Sigmoid colon (tissue), 7 donors: ENCODE results near the gene KLRF2. TPM values are rescaled to one million over a fixed set of nuclear protein-coding genes. Genes with fewer than 3 reads are reported as not detected.

Experiments
- DNase-seq: peaks from one replicate; pipeline ENCODE4 v3.0.0-alpha.2; 2019
- H3K27ac ChIP-seq, 4 donors: fragments of 200-600 bp; sonication (generic); one replicate each; pipeline ENCODE4 v1.5.1; 2016 to 2019; ENCODE audit warnings: mild to moderate bottlenecking in 1 of 4
- H3K27me3 ChIP-seq, 3 donors: fragments of 200-600 bp; sonication (generic); one replicate each; pipeline ENCODE4 v1.5.1; 2019; ENCODE audit warnings: mild to moderate bottlenecking in 1 of 3
- H3K36me3 ChIP-seq, 4 donors: fragments of 200-600 bp; sonication (generic); one replicate each; pipeline ENCODE4 v1.5.1; 2016 to 2019
- H3K4me1 ChIP-seq, 4 donors: fragments of 200-600 bp; sonication (generic); one replicate each; pipeline ENCODE4 v1.5.1; 2017 to 2019
- H3K4me3 ChIP-seq, 4 donors: fragments of 200-600 bp; sonication (generic); one replicate each; pipeline ENCODE4 v1.5.1; 2017 to 2019; ENCODE audit warnings: mild to moderate bottlenecking in 2 of 4, moderate library complexity in 1 of 4
- H3K9me3 ChIP-seq, 4 donors: fragments of 200-600 bp in 3 of 4; sonication (generic) in 3 of 4; one replicate each; pipeline versions ENCODE4 v1.5.1 to v1.6.1; 2013 to 2019
- EP300 ChIP-seq, 4 donors: sonication (generic); formaldehyde crosslinking; IDR thresholded peaks; one replicate each; pipeline ENCODE4 v1.6.1; 2017; ENCODE audit warnings: antibody characterized with exemption in 4 of 4
- POLR2A ChIP-seq, 2 donors: fragments of 450-650 bp; IDR thresholded peaks; one replicate each; pipeline ENCODE4 v1.6.1; 2016; ENCODE audit warnings: antibody characterized with exemption in 2 of 2, mild to moderate bottlenecking in 2 of 2, moderate library complexity in 2 of 2
- POLR2AphosphoS5 ChIP-seq, 4 donors: sonication (generic); formaldehyde crosslinking; IDR thresholded peaks; one replicate each; pipeline ENCODE4 v1.6.1; 2017; ENCODE audit warnings: antibody characterized with exemption in 4 of 4
- WGBS, 2 donors: extraction: QIAGEN DNeasy Blood & Tissue Kit; methylation state at CpG; one replicate each; pipeline ENCODE4 v1.1.7; 2013; 5-methylcytosine and 5-hydroxymethylcytosine counted together
- intact Hi-C: fragments of 100-400 bp; cut with DNase I; formaldehyde crosslinking; loops from one replicate; pipeline ENCODE4 v1.15.1; 2023
- polyA plus RNA-seq, 3 donors: library from polyadenylated mRNA; stranded (reverse); fragments of 200-250 nt; gene quantifications; one replicate each; pipeline ENCODE4 v1.2.3, GENCODE V29; 2013
- total RNA-seq, 4 donors: library from RNA; depleted of rRNA; stranded (reverse); fragments of >200 nt; gene quantifications; one replicate each; pipeline ENCODE4 v1.1.0, GENCODE V29; 2016
- TF ChIP-seq, protein P1 (sequence below), 4 experiments: fragments of 450-650 bp in 3 of 4; fragments of 200-600 bp in 1 of 4; IDR thresholded peaks; one replicate each; pipeline ENCODE4 v1.5.1; 2016 to 2019; ENCODE audit warnings: antibody characterized with exemption in 4 of 4, mild to moderate bottlenecking in 3 of 4, moderate library complexity in 2 of 4
- donor health status: healthy with polysubstance abuse.
- donor health status: Bipolar disorder and iron deficiency.
- donor health status: healthy.

KLRF2 gene
- total and polyA plus RNA-seq, 7 donors: not detected

GRCh38 chr12:9940375-9940774, 59.1 kb downstream of the KLRF2 start:
- Histone ChIP-seq H3K4me1 (no peaks in the 10 kb centered on the region), H3K27me3 (no peaks in the 10 kb centered on the region), H3K9me3 (no peaks in the 10 kb centered on the region), H3K27ac (no peak overlapping the region), H3K4me3 (no peak overlapping the region), H3K36me3 (no peaks in the 10 kb centered on the region)
- no peak for DNase-seq
- WGBS, 2 donors: 27 to 44% methylated on average over 2 of the region's 2 CpGs
- TF ChIP-seq, protein P1, sequence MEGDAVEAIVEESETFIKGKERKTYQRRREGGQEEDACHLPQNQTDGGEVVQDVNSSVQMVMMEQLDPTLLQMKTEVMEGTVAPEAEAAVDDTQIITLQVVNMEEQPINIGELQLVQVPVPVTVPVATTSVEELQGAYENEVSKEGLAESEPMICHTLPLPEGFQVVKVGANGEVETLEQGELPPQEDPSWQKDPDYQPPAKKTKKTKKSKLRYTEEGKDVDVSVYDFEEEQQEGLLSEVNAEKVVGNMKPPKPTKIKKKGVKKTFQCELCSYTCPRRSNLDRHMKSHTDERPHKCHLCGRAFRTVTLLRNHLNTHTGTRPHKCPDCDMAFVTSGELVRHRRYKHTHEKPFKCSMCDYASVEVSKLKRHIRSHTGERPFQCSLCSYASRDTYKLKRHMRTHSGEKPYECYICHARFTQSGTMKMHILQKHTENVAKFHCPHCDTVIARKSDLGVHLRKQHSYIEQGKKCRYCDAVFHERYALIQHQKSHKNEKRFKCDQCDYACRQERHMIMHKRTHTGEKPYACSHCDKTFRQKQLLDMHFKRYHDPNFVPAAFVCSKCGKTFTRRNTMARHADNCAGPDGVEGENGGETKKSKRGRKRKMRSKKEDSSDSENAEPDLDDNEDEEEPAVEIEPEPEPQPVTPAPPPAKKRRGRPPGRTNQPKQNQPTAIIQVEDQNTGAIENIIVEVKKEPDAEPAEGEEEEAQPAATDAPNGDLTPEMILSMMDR (IDR thresholded peaks at IDR 0.05): no peak
- TF ChIP-seq POLR2AphosphoS5 (IDR thresholded peaks at IDR 0.05) (no peak), POLR2A (IDR thresholded peaks at IDR 0.05) (no peak)
- intact Hi-C loops: no loop called here

DNA sequence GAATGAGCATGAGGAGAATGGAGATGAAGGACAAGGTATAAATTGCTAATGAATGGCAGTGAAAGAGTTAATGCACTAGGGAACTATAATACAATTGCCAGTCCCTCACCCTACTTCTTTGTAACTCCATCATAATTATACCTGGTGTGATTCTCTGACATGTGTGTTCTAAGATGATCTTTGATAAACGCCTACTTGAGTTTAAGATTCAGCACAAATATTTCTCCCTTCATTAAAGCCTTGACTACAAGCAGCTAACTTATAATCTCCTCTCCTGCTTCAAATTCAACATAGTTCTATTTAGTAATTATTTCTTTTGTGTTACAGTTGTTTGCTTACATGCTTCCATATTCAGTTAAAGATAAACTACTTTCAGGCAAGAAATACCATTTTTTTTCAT, 60.5 kb downstream of the KLRF2 start:
- WGBS, 2 donors: 64 to 74% methylated on average over 1 of the region's 1 CpG
- intact Hi-C loops: no loop called here
- Histone ChIP-seq H3K36me3 (no peaks in the 10 kb centered on the region), H3K27me3 (no peaks in the 10 kb centered on the region), H3K4me1 (no peaks in the 10 kb centered on the region), H3K27ac (no peak overlapping the region), H3K9me3 (no peaks in the 10 kb centered on the region), H3K4me3 (no peak overlapping the region)
- no peak for DNase-seq
- TF ChIP-seq, protein P1 (IDR thresholded peaks at IDR 0.05): no peak
- TF ChIP-seq POLR2A (IDR thresholded peaks at IDR 0.05) (no peak), EP300 (IDR thresholded peaks at IDR 0.05) (no peak), POLR2AphosphoS5 (IDR thresholded peaks at IDR 0.05) (no peak)

DNA sequence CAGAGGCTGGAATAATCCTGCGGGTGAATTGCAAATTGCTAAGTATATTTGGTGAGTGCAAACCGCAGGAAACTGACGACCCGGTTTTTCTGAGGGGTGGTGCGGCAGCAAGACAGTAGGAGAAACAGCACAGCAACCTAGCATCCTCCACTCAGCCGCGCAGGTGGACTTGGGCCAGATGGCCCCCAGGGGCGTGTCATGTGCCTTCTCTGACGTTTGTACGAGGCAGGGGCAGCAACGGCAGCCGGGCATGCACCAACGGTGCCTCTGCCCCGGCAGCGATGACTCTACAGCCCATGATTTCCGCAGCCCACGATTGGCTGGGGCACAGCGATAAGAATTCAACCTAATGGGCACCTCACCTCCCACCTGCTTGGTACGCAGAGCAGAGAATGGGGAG, 62.0 kb downstream of the KLRF2 start:
- no peaks in the 10 kb centered on the region for H3K36me3 ChIP-seq
- no peaks in the 10 kb centered on the region for H3K9me3 ChIP-seq
- 50 to 58% methylated on average over 19 of the region's 19 CpGs for WGBS, 2 donors
- intact Hi-C loops: no loop called here
- H3K27ac ChIP-seq: no peak overlapping the region
- DNase-seq: no peak
- peak overlapping the region in 1 of 4 donors; percentile 17 for H3K4me3 ChIP-seq
- TF ChIP-seq, protein P1 (IDR thresholded peaks at IDR 0.05): no peak
- TF ChIP-seq POLR2AphosphoS5 (IDR thresholded peaks at IDR 0.05) (no peak), POLR2A (IDR thresholded peaks at IDR 0.05) (no peak), EP300 (IDR thresholded peaks at IDR 0.05) (no peak)
- no peaks in the 10 kb centered on the region for H3K27me3 ChIP-seq
- H3K4me1 ChIP-seq: no peaks in the 10 kb centered on the region

GRCh38 chr12:9944391-9944790, 63.1 kb downstream of the KLRF2 start:
- no peak overlapping the region for H3K4me3 ChIP-seq
- no peak overlapping the region for H3K27ac ChIP-seq
- 49 to 52% methylated on average over 2 of the region's 2 CpGs for WGBS, 2 donors
- no peaks in the 10 kb centered on the region for H3K27me3 ChIP-seq
- no peaks in the 10 kb centered on the region for H3K4me1 ChIP-seq
- TF ChIP-seq POLR2AphosphoS5 (IDR thresholded peaks at IDR 0.05) (no peak), EP300 (IDR thresholded peaks at IDR 0.05) (no peak), POLR2A (IDR thresholded peaks at IDR 0.05) (no peak)
- TF ChIP-seq, protein P1 (IDR thresholded peaks at IDR 0.05): no peak
- H3K36me3 ChIP-seq: no peaks in the 10 kb centered on the region
- intact Hi-C loops: no loop called here
- no peak for DNase-seq
- H3K9me3 ChIP-seq: no peaks in the 10 kb centered on the region

Other genes with a start within 250 kb of the KLRF2 start
- 10 to 100 TPM in 1 of 4 donors, 1 to 10 TPM in 3; 6.4 to 18.6 (median 8.8) TPM for gene CLEC2D, start 211.8 kb upstream of the KLRF2 start, total RNA-seq
- 10 to 100 TPM in 1 of 3 donors, 1 to 10 TPM in 1, under 1 TPM in 1; 0.69 to 24.0 (median 1.2) TPM for gene CLEC2D, start 211.8 kb upstream of the KLRF2 start, polyA plus RNA-seq
- gene CLECL1, start 148.4 kb upstream of the KLRF2 start, total RNA-seq: not detected
- 1 to 10 TPM in 1 of 3 donors, not detected in 2; 4.5 TPM for gene CLECL1, start 148.4 kb upstream of the KLRF2 start, polyA plus RNA-seq
- gene CD69, start 120.6 kb upstream of the KLRF2 start, total RNA-seq: 1 to 10 TPM; 2.7 to 7.8 (median 3.6) TPM
- 10 to 100 TPM in 1 of 3 donors, 1 to 10 TPM in 2; 2.3 to 31.4 (median 3.0) TPM for gene CD69, start 120.6 kb upstream of the KLRF2 start, polyA plus RNA-seq
- gene KLRF1, start 54.0 kb upstream of the KLRF2 start, total RNA-seq: 1 to 10 TPM in 2 of 4 donors, not detected in 2; 2.1 to 2.2 TPM
- 1 to 10 TPM in 1 of 3 donors, under 1 TPM in 1, not detected in 1; 0.35 to 1.2 TPM for gene KLRF1, start 54.0 kb upstream of the KLRF2 start, polyA plus RNA-seq
- gene CLEC2B, start 12.1 kb upstream of the KLRF2 start, total RNA-seq: 10 to 100 TPM in 3 of 4 donors, 1 to 10 TPM in 1; 7.2 to 19.6 (median 16.4) TPM
- 10 to 100 TPM in 1 of 3 donors, 1 to 10 TPM in 2; 6.0 to 10.8 (median 9.1) TPM for gene CLEC2B, start 12.1 kb upstream of the KLRF2 start, polyA plus RNA-seq
- not detected for gene CLEC2A, start 50.9 kb downstream of the KLRF2 start, total RNA-seq
- not detected for gene CLEC2A, start 50.9 kb downstream of the KLRF2 start, polyA plus RNA-seq
- gene CLEC12A, start 89.9 kb downstream of the KLRF2 start, total RNA-seq: 1 to 10 TPM in 2 of 4 donors, under 1 TPM in 1, not detected in 1; 0.82 to 8.3 (median 1.4) TPM
- gene CLEC12A, start 89.9 kb downstream of the KLRF2 start, polyA plus RNA-seq: 1 to 10 TPM in 2 of 3 donors, not detected in 1; 2.4 to 2.9 TPM
- not detected for gene CLEC1B, start 117.6 kb downstream of the KLRF2 start, total RNA-seq
- not detected for gene CLEC1B, start 117.6 kb downstream of the KLRF2 start, polyA plus RNA-seq
- gene CLEC12B, start 129.1 kb downstream of the KLRF2 start, total RNA-seq: not detected
- gene CLEC12B, start 129.1 kb downstream of the KLRF2 start, polyA plus RNA-seq: under 1 TPM in 1 of 3 donors, not detected in 2; 0.12 TPM
- not detected for gene CLEC9A, start 149.2 kb downstream of the KLRF2 start, total RNA-seq
- gene CLEC9A, start 149.2 kb downstream of the KLRF2 start, polyA plus RNA-seq: 1 to 10 TPM in 1 of 3 donors, under 1 TPM in 1, not detected in 1; 0.46 to 1.5 TPM
- gene CLEC1A, start 217.5 kb downstream of the KLRF2 start, total RNA-seq: 1 to 10 TPM; 1.1 to 4.8 (median 2.3) TPM
- gene CLEC1A, start 217.5 kb downstream of the KLRF2 start, polyA plus RNA-seq: 1 to 10 TPM in 1 of 3 donors, not detected in 2; 2.0 TPM
- gene CLEC7A, start 248.7 kb downstream of the KLRF2 start, total RNA-seq: 10 to 100 TPM in 1 of 4 donors, 1 to 10 TPM in 3; 6.1 to 11.1 (median 8.8) TPM
- gene CLEC7A, start 248.7 kb downstream of the KLRF2 start, polyA plus RNA-seq: 10 to 100 TPM in 1 of 3 donors, 1 to 10 TPM in 2; 1.8 to 10.2 (median 9.8) TPM